H1 (cell line): ENCODE results near the gene ZPBP. TPM values are rescaled to one million over a fixed set of nuclear protein-coding genes. Genes with fewer than 3 reads are reported as not detected.

Experiments used
- CTCF ChIA-PET: fragments of 300-600 bp; sonication (Branson Sonifier 250); formaldehyde crosslinking; loops from one replicate; lab custom pipeline; 2021; ENCODE audit not compliant: partially characterized antibody; lab: Charles Lee
- POLR2A ChIA-PET: fragments of 300-600 bp; sonication (Branson Sonifier 250); formaldehyde crosslinking; loops from one replicate; lab custom pipeline; 2021; ENCODE audit warnings: inconsistent platforms; ENCODE audit not compliant: partially characterized antibody; lab: Charles Lee
- DNase-seq, 2 experiments: peaks; one replicate each; pipeline versions ENCODE4 v3.0.0 to v3.0.0-alpha.2; 2010 to 2022; ENCODE audit warnings: low spot score in 2 of 2, low read depth in 1 of 2, mixed read lengths in 1 of 2
- FAIRE-seq: peaks from 2 replicates; lab custom pipeline; 2011; peaks lifted over from hg19 to GRCh38; lab: Jason Lieb, UNC
- H2AFZ ChIP-seq: 2 replicates; pipeline ENCODE4 v1.8.1; 2012; ENCODE audit warnings: low read length, inconsistent platforms
- H2AK5ac ChIP-seq: 2 replicates; pipeline ENCODE4 v1.6.1; 2013; ENCODE audit warnings: low read depth, low read length
- H2BK120ac ChIP-seq: replicated peaks from 2 replicates; pipeline ENCODE3; 2013; ENCODE audit warnings: low read depth, low read length, inconsistent platforms
- H2BK12ac ChIP-seq: 2 replicates; pipeline ENCODE4 v1.6.1; 2013; ENCODE audit warnings: low read depth, low read length
- H2BK15ac ChIP-seq: 2 replicates; pipeline ENCODE4 v1.6.1; 2013; ENCODE audit warnings: low read length
- H2BK20ac ChIP-seq: 2 replicates; pipeline ENCODE4 v1.6.1; 2013; ENCODE audit warnings: low read length
- H2BK5ac ChIP-seq: 2 replicates; pipeline ENCODE4 v1.6.1; 2013; ENCODE audit warnings: low read depth, low read length
- H3K14ac ChIP-seq: 2 replicates; pipeline ENCODE4 v1.6.1; 2013; ENCODE audit warnings: inconsistent platforms; ENCODE audit not compliant: insufficient read length
- H3K18ac ChIP-seq: 2 replicates; pipeline ENCODE4 v1.6.1; 2013; ENCODE audit warnings: low read length; ENCODE audit errors: extremely low read depth
- H3K23ac ChIP-seq: 2 replicates; pipeline ENCODE4 v1.6.1; 2013; ENCODE audit warnings: inconsistent platforms; ENCODE audit not compliant: insufficient read length
- H3K23me2 ChIP-seq: 2 replicates; pipeline ENCODE4 v1.6.1; 2013; ENCODE audit warnings: low read depth, low read length
- H3K27ac ChIP-seq: 2 replicates; pipeline ENCODE4 v1.6.1; 2011; ENCODE audit warnings: low read depth, low read length, inconsistent platforms
- H3K27me3 ChIP-seq, 4 experiments: replicated peaks in 1 of 4; 1 replicate in 1 of 4; 2 replicates in 3 of 4; pipeline versions ENCODE4 v1.6.1 to v1.8.1; 2011 to 2013; ENCODE audit warnings: low read length in 3 of 4, mild to moderate bottlenecking in 3 of 4, inconsistent platforms in 2 of 4, mixed read lengths in 2 of 4, moderate library complexity in 1 of 4; ENCODE audit not compliant: control insufficient read depth in 3 of 4, insufficient read depth in 3 of 4; ENCODE audit errors: extremely low read depth in 1 of 4
- H3K36me3 ChIP-seq, 4 experiments: 2 replicates each; pipeline versions ENCODE4 v1.6.1 to v1.8.1; 2011 to 2013; ENCODE audit warnings: mild to moderate bottlenecking in 4 of 4, low read length in 3 of 4, moderate library complexity in 2 of 4, control low read depth in 1 of 4, inconsistent platforms in 1 of 4; ENCODE audit not compliant: insufficient read depth in 4 of 4, control insufficient read depth in 2 of 4
- H3K4ac ChIP-seq: replicated peaks from 2 replicates; pipeline ENCODE3; 2013; ENCODE audit warnings: low read length, low read depth, mixed read lengths, inconsistent platforms; ENCODE audit not compliant: insufficient read length
- H3K4me1 ChIP-seq, 4 experiments: replicated peaks in 1 of 4; 1 replicate in 1 of 4; 2 replicates in 3 of 4; pipeline versions ENCODE4 v1.6.1 to v1.8.1; 2011 to 2013; ENCODE audit warnings: low read length in 3 of 4, inconsistent platforms in 2 of 4, mixed read lengths in 1 of 4; ENCODE audit not compliant: insufficient read depth in 4 of 4, control insufficient read depth in 3 of 4
- H3K4me2 ChIP-seq, 2 experiments: 2 replicates each; pipeline versions ENCODE4 v1.6.1 to v1.8.1; 2011 to 2013; ENCODE audit warnings: low read depth in 2 of 2, low read length in 2 of 2, control low read depth in 1 of 2, inconsistent platforms in 1 of 2, mild to moderate bottlenecking in 1 of 2; ENCODE audit not compliant: insufficient read depth in 1 of 2
- H3K4me3 ChIP-seq, 4 experiments: fragments of 200-600, 300-600 bp in 1 of 4; sonication (generic), shearing (Covaris generic), sonication (Bioruptor Twin) in 1 of 4; 2 replicates each; pipeline versions ENCODE4 v1.5.1 to v1.8.1; 2011 to 2016; ENCODE audit warnings: low read length in 4 of 4, low read depth in 3 of 4, control low read depth in 2 of 4, inconsistent platforms in 2 of 4, mild to moderate bottlenecking in 2 of 4, mixed read lengths in 1 of 4, moderate library complexity in 1 of 4; ENCODE audit not compliant: insufficient read depth in 2 of 4; ENCODE audit errors: extremely low read depth in 1 of 4
- H3K56ac ChIP-seq: replicated peaks from 2 replicates; pipeline ENCODE3; 2013; ENCODE audit warnings: low read depth, mild to moderate bottlenecking, mixed read lengths, low read length, inconsistent platforms; ENCODE audit not compliant: insufficient read length
- H3K79me1 ChIP-seq: 2 replicates; pipeline ENCODE4 v1.6.1; 2013; ENCODE audit warnings: low read depth, low read length, control low read depth
- H3K79me2 ChIP-seq, 2 experiments: 2 replicates each; pipeline versions ENCODE4 v1.6.1 to v1.8.1; 2012 to 2013; ENCODE audit warnings: low read length in 2 of 2, mild to moderate bottlenecking in 2 of 2, inconsistent platforms in 1 of 2; ENCODE audit not compliant: insufficient read depth in 2 of 2, control insufficient read depth in 1 of 2
- H3K9ac ChIP-seq, 4 experiments: replicated peaks in 1 of 4; 1 replicate in 1 of 4; 2 replicates in 3 of 4; pipeline versions ENCODE4 v1.6.1 to v1.8.1; 2011 to 2013; ENCODE audit warnings: low read depth in 3 of 4, low read length in 3 of 4, control low read depth in 2 of 4, mild to moderate bottlenecking in 2 of 4, moderate library complexity in 2 of 4, inconsistent platforms in 1 of 4; ENCODE audit errors: extremely low read depth in 1 of 4
- H3K9me3 ChIP-seq, 2 experiments: 2 replicates each; pipeline versions ENCODE4 v1.6.1 to v1.8.1; 2012 to 2013; ENCODE audit warnings: mild to moderate bottlenecking in 2 of 2, moderate library complexity in 2 of 2, control low read depth in 1 of 2, inconsistent platforms in 1 of 2, low read depth in 1 of 2, low read length in 1 of 2, mixed read lengths in 1 of 2; ENCODE audit not compliant: insufficient read depth in 2 of 2
- H4K20me1 ChIP-seq, 2 experiments: replicated peaks in 1 of 2; 2 replicates each; pipeline versions ENCODE3 to v1.8.1; 2011 to 2013; ENCODE audit warnings: inconsistent platforms in 2 of 2, low read length in 2 of 2, mild to moderate bottlenecking in 1 of 2; ENCODE audit not compliant: insufficient read depth in 2 of 2, control insufficient read depth in 1 of 2
- H4K5ac ChIP-seq: 2 replicates; pipeline ENCODE4 v1.6.1; 2013; ENCODE audit warnings: low read length, low read depth, mixed read lengths, inconsistent platforms; ENCODE audit not compliant: insufficient read length
- H4K8ac ChIP-seq: 2 replicates; pipeline ENCODE4 v1.8.0; 2013; ENCODE audit warnings: mild to moderate bottlenecking, moderate library complexity, low read length, inconsistent platforms; ENCODE audit not compliant: insufficient read depth; ENCODE audit errors: extremely low read depth
- H4K91ac ChIP-seq: replicated peaks from 2 replicates; pipeline ENCODE3; 2013; ENCODE audit warnings: low read length, mixed read lengths, inconsistent platforms; ENCODE audit not compliant: insufficient read length
- BRCA1 ChIP-seq: IDR thresholded peaks from 2 replicates; pipeline ENCODE4 v1.6.1; 2012; ENCODE audit warnings: low read depth, low read length, improper control_type of control experiment
- GABPA ChIP-seq: IDR thresholded peaks from 2 replicates; pipeline ENCODE4 v1.6.1; 2011; ENCODE audit warnings: mild to moderate bottlenecking, low read length, moderate library complexity, borderline replicate concordance; ENCODE audit not compliant: insufficient read depth
- MAFK ChIP-seq: IDR thresholded peaks from 2 replicates; pipeline ENCODE4 v1.6.1; 2012; ENCODE audit warnings: low read depth, mild to moderate bottlenecking, improper control_type of control experiment, low read length
- RAD21 ChIP-seq, 2 experiments: IDR thresholded peaks in 1 of 2; conservative IDR thresholded peaks in 1 of 2; 2 replicates each; pipeline ENCODE4 v1.6.1; 2011; ENCODE audit warnings: low read depth in 2 of 2, low read length in 2 of 2, improper control_type of control experiment in 1 of 2, inconsistent platforms in 1 of 2, mild to moderate bottlenecking in 1 of 2, moderate library complexity in 1 of 2
- TCF12 ChIP-seq: IDR thresholded peaks from 2 replicates; pipeline ENCODE4 v1.6.1; 2011; ENCODE audit warnings: low read depth, mild to moderate bottlenecking, low read length
- WGBS, 2 experiments: shearing (Covaris generic) in 1 of 2; methylation state at CpG; one replicate each; pipeline versions ENCODE4 v1.1.6 to v1.1.7; 2013 to 2015; ENCODE audit warnings: low lambda C conversion rate in 2 of 2, mixed read lengths in 2 of 2, inconsistent platforms in 1 of 2, low coverage in 1 of 2, missing lambda C conversion rate in 1 of 2; ENCODE audit not compliant: insufficient replicate concordance in 2 of 2, insufficient coverage in 1 of 2, insufficient read length in 1 of 2; ENCODE audit errors: extremely low coverage in 1 of 2, missing lambda C conversion rate in 1 of 2; 5-methylcytosine and 5-hydroxymethylcytosine counted together
- polyA plus RNA-seq, 7 experiments: library from polyadenylated mRNA; depleted of rRNA in 3 of 7; stranded (reverse) in 5 of 7; unstranded in 2 of 7; fragments of >200 nt in 5 of 7; fragments of 200-250 nt in 2 of 7; gene quantifications; 1 replicate in 5 of 7; 2 replicates in 1 of 7; 4 replicates in 1 of 7; pipeline versions ENCODE4 v1.2.1 to v1.2.3, GENCODE V29; 2011 to 2013; ENCODE audit warnings: missing spikeins in 2 of 7, mixed read lengths in 2 of 7
- total RNA-seq: library from RNA; stranded (reverse); fragmentation: NEBNext Ultra II Directional; extraction: Animal tissue kit (Norgen Biotek cat#: 25700); gene quantifications from 2 replicates; pipeline ENCODE4 v1.2.1, GENCODE V29; 2021

ZPBP gene
- total and polyA plus RNA-seq, 2 of the 8 experiments (the other 6 are each of a cell fraction or from before 2014, with no cell fraction given), result not detected

DNA sequence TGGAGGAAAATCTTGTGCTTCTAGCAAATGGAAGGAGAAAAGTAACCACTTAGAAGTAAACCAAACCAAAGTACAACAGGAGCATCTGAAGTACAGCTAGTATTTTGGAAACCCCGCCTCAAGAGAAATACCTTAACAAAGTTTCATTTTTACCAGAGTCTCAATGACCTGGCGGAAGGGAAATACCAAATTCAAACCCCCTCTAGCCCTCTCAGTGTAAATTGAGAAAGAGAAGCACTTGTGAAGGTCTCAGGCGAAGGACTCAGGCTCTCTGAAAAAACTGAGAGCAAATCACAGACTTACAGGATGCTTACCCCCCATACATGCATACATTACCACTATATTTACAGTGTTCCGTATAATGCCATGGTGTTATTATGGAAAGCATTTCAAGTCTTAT lies 70.1 kb downstream of the ZPBP start:
- H3K23ac ChIP-seq, result no peak overlapping the region
- WGBS, 2 experiments, result 92% methylated on average over 4 of the region's 4 CpGs; no CpG with 5 or more reads in 1 of the 2 experiments
- H2AFZ ChIP-seq, result peak overlapping the region; percentile 37; the same call in 1 of the 2 replicates
- H3K4me2 ChIP-seq, result no peak overlapping the region
- H3K27me3 ChIP-seq, result no peaks in the 10 kb centered on the region
- TF ChIP-seq TCF12 (no peak), RAD21 (IDR thresholded peaks at IDR 0.05 in 1 of 2, conservative IDR thresholded peaks at IDR 0.05 in 1 of 2; ENCODE audit: low read depth in 2 of 2, low read length in 2 of 2) (no peak), MAFK (no peak), BRCA1 (no peak), GABPA (no peak)
- no peak overlapping the region for H4K8ac ChIP-seq
- no peak overlapping the region for H2BK20ac ChIP-seq
- no peak overlapping the region for H4K91ac ChIP-seq
- H3K36me3 ChIP-seq, result no peaks in the 10 kb centered on the region
- H3K56ac ChIP-seq, result no peak overlapping the region
- DNase-seq (no peak), FAIRE-seq (no peak)
- H2BK15ac ChIP-seq, result no peak overlapping the region
- no peak overlapping the region for H4K5ac ChIP-seq
- H3K9ac ChIP-seq, result no peak overlapping the region
- H3K4ac ChIP-seq, result no peak overlapping the region
- H3K14ac ChIP-seq, result no peak overlapping the region
- H2BK12ac ChIP-seq, result no peak overlapping the region
- H3K23me2 ChIP-seq, result no peaks in the 10 kb centered on the region
- H2BK5ac ChIP-seq, result no peak overlapping the region
- no peaks in the 10 kb centered on the region for H3K79me2 ChIP-seq
- no peak overlapping the region for H2AK5ac ChIP-seq
- no peak overlapping the region for H3K18ac ChIP-seq
- H2BK120ac ChIP-seq, result no peak overlapping the region
- no peaks in the 10 kb centered on the region for H3K4me1 ChIP-seq
- H3K79me1 ChIP-seq, result no peaks in the 10 kb centered on the region
- no peaks in the 10 kb centered on the region for H4K20me1 ChIP-seq
- no peaks in the 10 kb centered on the region for H3K9me3 ChIP-seq
- CTCF ChIA-PET, result interaction anchor here (1.2 kb wide), 1 partner anchor 19 kb away, joined by 4 read pairs; no protein-coding TSS in a partner anchor
- no peak overlapping the region for H3K4me3 ChIP-seq
- H3K27ac ChIP-seq, result no peak overlapping the region
- POLR2A ChIA-PET, result no interaction called here
